ENCODE measurements around the gene NSUN5.
"Not testable (repeated sequence)": the region's sequence is repeated elsewhere in the genome, so short reads cannot be mapped to it uniquely, and the experiment has no call there.

GRCh38 chr7:73297706-73298105 lies 10.9 kb downstream of the NSUN5 start:
- TF ChIP-seq, protein P1, sequence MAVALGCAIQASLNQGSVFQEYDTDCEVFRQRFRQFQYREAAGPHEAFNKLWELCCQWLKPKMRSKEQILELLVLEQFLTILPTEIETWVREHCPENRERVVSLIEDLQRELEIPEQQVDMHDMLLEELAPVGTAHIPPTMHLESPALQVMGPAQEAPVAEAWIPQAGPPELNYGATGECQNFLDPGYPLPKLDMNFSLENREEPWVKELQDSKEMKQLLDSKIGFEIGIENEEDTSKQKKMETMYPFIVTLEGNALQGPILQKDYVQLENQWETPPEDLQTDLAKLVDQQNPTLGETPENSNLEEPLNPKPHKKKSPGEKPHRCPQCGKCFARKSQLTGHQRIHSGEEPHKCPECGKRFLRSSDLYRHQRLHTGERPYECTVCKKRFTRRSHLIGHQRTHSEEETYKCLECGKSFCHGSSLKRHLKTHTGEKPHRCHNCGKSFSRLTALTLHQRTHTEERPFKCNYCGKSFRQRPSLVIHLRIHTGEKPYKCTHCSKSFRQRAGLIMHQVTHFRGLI (tag by site-specific recombination; IDR thresholded peaks at IDR 0.05): not testable (repeated sequence)
- TF ChIP-seq CTCF (tag by site-specific recombination; IDR thresholded peaks at IDR 0.05); ZNF843 (tag by site-specific recombination; IDR thresholded peaks at IDR 0.05); ZNF600 (tag by site-specific recombination; IDR thresholded peaks at IDR 0.05); TCF7L2 (IDR thresholded peaks at IDR 0.05; ENCODE audit: borderline replicate concordance, low read depth, low read length); ZNF133 (tag by site-specific recombination; IDR thresholded peaks at IDR 0.05); KLF9 (tag by site-specific recombination; IDR thresholded peaks at IDR 0.05; ENCODE audit: low read depth); PRDM10 (tag by site-specific recombination; IDR thresholded peaks at IDR 0.05); YY1 (tag by site-specific recombination; IDR thresholded peaks at IDR 0.05): not testable (repeated sequence)
- TF ChIP-seq, protein P2, sequence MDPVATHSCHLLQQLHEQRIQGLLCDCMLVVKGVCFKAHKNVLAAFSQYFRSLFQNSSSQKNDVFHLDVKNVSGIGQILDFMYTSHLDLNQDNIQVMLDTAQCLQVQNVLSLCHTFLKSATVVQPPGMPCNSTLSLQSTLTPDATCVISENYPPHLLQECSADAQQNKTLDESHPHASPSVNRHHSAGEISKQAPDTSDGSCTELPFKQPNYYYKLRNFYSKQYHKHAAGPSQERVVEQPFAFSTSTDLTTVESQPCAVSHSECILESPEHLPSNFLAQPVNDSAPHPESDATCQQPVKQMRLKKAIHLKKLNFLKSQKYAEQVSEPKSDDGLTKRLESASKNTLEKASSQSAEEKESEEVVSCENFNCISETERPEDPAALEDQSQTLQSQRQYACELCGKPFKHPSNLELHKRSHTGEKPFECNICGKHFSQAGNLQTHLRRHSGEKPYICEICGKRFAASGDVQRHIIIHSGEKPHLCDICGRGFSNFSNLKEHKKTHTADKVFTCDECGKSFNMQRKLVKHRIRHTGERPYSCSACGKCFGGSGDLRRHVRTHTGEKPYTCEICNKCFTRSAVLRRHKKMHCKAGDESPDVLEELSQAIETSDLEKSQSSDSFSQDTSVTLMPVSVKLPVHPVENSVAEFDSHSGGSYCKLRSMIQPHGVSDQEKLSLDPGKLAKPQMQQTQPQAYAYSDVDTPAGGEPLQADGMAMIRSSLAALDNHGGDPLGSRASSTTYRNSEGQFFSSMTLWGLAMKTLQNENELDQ (tag by site-specific recombination; IDR thresholded peaks at IDR 0.05; ENCODE audit: low read depth): not testable (repeated sequence)
- TF ChIP-seq, protein P3, sequence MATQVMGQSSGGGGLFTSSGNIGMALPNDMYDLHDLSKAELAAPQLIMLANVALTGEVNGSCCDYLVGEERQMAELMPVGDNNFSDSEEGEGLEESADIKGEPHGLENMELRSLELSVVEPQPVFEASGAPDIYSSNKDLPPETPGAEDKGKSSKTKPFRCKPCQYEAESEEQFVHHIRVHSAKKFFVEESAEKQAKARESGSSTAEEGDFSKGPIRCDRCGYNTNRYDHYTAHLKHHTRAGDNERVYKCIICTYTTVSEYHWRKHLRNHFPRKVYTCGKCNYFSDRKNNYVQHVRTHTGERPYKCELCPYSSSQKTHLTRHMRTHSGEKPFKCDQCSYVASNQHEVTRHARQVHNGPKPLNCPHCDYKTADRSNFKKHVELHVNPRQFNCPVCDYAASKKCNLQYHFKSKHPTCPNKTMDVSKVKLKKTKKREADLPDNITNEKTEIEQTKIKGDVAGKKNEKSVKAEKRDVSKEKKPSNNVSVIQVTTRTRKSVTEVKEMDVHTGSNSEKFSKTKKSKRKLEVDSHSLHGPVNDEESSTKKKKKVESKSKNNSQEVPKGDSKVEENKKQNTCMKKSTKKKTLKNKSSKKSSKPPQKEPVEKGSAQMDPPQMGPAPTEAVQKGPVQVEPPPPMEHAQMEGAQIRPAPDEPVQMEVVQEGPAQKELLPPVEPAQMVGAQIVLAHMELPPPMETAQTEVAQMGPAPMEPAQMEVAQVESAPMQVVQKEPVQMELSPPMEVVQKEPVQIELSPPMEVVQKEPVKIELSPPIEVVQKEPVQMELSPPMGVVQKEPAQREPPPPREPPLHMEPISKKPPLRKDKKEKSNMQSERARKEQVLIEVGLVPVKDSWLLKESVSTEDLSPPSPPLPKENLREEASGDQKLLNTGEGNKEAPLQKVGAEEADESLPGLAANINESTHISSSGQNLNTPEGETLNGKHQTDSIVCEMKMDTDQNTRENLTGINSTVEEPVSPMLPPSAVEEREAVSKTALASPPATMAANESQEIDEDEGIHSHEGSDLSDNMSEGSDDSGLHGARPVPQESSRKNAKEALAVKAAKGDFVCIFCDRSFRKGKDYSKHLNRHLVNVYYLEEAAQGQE (tag by site-specific recombination; IDR thresholded peaks at IDR 0.05): not testable (repeated sequence)
- TF ChIP-seq, protein P4, sequence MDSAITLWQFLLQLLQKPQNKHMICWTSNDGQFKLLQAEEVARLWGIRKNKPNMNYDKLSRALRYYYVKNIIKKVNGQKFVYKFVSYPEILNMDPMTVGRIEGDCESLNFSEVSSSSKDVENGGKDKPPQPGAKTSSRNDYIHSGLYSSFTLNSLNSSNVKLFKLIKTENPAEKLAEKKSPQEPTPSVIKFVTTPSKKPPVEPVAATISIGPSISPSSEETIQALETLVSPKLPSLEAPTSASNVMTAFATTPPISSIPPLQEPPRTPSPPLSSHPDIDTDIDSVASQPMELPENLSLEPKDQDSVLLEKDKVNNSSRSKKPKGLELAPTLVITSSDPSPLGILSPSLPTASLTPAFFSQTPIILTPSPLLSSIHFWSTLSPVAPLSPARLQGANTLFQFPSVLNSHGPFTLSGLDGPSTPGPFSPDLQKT (IDR thresholded peaks at IDR 0.05; ENCODE audit: borderline replicate concordance, low read depth, low read length): not testable (repeated sequence)
